ENCODE measurements around the gene C1orf122.

The C1orf122 gene

DNA sequence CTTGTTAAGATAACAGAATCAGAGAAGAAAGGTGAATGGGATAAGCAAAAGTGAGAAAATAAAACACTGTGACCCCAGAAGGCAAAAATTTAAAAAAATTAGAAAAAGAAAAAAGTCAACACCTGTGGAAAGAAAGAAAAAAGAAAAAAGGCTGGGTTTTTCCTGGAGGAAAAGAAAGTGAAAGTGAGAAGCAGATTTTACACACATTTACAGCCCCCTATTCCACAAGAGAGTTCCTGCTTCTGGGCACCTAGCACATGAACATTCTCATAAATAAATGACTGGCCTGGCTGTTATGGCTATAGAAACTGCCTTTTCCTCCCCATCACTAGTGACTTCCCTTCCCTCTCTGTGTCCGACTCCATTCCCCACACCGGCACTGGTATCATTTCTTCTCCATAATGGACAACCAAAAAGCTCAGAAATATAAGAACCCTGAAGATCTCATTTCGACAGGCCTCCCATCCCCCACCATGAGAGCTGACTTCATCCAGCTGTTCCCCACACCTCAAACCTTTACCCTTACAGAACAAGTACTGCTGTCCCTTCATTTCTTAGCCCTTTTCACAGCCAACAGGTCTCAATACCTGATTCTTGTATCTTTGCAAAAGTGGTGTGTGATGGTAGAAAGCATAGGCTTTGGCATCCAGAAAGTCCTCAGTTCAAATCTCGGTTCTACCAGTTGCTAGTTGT, 39.2 kb downstream of the C1orf122 start:
- no peak for DNase-seq

DNA sequence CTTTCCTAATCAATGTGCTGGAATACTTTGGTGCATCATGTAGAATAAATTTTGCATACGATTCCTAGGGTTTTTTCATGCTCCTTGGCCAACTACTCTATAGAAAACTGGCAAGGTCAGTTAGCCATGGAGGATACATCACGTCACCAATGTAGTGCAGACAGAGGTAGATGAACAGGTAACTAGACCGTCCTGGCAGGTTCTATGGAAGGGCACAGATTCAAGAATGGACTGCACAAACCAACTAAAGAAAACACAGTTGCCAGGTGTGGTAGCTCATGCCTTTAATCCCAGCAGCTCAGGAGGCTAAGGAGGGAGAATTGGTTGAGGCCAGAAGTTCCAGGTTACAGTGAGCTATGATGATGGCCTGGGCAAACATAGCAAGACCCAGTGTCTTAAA, 41.9 kb downstream of the C1orf122 start:
- no peak for DNase-seq

DNA sequence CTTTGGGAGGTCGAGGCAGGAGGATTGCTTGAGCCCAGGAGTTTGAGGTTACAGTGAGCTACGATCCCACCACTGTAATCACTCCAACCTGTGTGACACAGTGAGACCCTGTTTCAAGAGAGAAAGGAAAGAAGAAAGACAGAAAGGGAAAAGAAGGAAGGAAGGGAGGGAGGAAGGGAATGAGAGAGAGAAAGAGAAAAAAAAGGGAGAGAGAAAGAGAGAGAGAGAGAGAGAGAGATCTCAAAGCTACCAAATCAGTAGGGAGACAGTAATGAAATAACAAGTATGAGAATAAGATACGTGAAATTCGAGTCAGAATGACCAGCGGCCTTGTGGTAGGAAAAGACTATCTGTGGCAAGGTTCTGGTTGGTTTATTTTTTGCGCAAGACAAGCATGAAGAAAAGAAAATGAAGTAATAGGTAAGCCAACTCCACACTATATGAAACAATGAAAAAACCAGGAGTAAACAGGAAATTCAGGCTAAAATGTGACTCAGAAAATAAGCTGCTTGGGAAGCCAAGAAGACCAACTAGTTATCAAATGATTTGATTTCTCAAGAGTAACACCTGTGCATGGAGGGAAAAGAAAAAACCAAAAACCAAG, 42.9 kb downstream of the C1orf122 start:
- no peak for DNase-seq

DNA sequence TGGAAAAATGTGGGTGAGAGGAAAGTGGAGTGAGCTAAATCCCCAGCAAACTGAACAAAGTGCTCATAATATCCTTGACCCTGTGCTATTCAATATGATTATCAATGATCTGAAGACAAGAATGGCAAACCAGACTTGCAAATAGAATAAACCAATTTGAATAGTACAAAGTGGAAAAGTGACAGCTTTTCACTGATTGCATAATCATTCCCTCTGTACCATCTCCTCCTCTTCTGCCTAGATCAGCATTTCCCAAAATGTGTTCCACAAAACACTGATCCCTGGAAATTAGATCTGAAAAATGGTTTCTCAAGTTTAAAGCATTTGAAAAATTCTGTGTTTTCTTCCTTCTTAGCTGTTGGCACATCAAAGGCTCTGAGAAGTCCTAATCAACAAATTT, 43.7 kb downstream of the C1orf122 start:
- DNase-seq, result no peak

DNA sequence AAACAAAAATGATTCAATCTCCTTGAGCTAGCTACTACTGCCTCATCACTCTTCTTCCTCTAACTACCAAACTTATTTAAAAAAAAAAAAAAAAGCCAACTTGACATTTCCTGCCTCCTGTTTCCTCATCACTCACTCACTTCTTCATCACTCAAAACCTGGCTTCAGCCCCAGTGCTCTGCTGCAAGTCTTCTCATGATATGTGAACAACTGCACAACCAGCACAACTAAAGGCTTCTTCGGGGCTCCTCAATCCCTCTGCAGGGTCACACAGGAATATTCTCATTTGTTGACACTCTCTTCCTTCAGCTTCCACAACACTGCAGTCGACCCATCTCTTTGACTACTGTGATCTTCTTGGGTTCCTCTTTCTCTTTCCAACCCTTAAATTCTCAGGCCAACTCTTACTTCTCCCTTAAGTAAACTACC, 44.2 kb downstream of the C1orf122 start:
- DNase-seq, result no peak

DNA sequence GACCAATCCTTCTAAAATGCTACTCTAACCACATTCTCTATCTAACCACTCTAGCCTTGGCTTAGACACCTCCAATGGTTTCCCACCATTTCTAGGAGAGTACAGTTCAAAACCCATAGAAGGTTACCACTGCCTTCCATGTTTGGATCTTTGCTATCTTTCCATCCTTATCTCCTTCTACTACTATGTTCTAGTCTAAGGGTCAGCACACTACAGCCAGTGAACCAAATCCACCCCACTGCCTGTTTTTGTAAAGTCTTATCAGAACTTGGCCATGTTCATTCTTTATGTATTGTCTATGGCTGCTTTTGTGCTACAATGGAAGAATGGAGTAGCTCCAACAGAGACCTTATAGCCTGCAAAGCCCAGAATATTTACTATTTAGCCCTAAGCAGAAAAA, 45.6 kb downstream of the C1orf122 start:
- DNase-seq, result no peak

DNA sequence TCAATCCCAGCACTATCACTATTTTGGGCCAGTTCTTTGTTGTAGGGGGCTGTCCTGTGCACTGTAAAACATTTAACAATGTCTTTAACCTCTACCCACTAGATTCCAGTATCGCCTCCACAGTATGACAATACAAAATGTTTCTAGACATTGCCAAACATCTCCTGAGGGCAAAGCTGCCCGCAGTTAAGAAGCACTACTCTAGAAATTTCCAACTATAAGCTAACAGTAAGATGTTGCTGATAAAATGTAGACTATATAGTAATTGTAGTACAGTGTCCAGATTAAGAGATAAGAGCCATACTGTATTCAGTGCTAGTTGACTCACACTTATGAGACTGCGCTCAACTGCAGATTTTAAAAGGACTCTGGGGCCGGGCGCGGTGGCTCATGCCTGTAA, 46.8 kb downstream of the C1orf122 start:
- DNase-seq, result no peak

All from 8988T (cell line).